Transverse colon (tissue), 4 donors: ENCODE results near the gene SKP2.
"Not testable (repeated sequence)": the region's sequence is repeated elsewhere in the genome, so short reads cannot be mapped to it uniquely, and the experiment has no call there.

Experiments used
- EP300 ChIP-seq: sonication (generic); formaldehyde crosslinking; IDR thresholded peaks from one replicate; pipeline ENCODE4 v1.6.1; 2017; ENCODE audit warnings: antibody characterized with exemption, low read depth
- POLR2A ChIP-seq: fragments of 450-650 bp; IDR thresholded peaks from one replicate; pipeline ENCODE4 v1.6.1; 2016; ENCODE audit warnings: antibody characterized with exemption, mild to moderate bottlenecking, moderate library complexity
- POLR2AphosphoS5 ChIP-seq, 3 donors: sonication (generic); formaldehyde crosslinking; IDR thresholded peaks; one replicate each; pipeline ENCODE4 v1.6.1; 2016; ENCODE audit warnings: antibody characterized with exemption in 3 of 3
- TF ChIP-seq, protein P1 (sequence below), 5 experiments: fragments of 200-600 bp in 3 of 5; fragments of 450-650 bp in 2 of 5; sonication (generic) in 3 of 5; IDR thresholded peaks; 1 replicate in 2 of 5; 2 replicates in 3 of 5; pipeline ENCODE4 v1.5.1; 2016 to 2017; ENCODE audit warnings: antibody characterized with exemption in 5 of 5, inconsistent platforms in 3 of 5, mild to moderate bottlenecking in 2 of 5, moderate library complexity in 1 of 5

DNA sequence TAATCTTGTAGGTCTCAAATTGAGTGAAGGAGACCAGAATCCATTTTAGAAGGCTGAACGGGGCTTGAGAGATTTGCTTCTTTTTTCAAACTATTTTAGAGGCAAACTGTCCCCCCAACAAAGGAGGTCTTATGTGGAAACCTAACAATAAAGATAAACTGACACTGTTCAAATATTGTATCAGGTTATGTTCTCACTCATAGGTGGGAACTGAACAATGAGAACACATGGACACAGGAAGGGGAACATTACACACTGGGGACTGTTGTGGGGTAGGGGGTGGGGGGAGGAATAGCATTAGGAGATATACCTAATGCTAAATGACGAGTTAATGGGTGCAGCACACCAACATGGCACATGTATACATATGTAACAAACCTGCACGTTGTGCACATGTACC is 46.9 kb downstream of the SKP2 start:
- TF ChIP-seq POLR2A; POLR2AphosphoS5 (IDR thresholded peaks at IDR 0.05); EP300: not testable (repeated sequence)
- TF ChIP-seq, protein P1, sequence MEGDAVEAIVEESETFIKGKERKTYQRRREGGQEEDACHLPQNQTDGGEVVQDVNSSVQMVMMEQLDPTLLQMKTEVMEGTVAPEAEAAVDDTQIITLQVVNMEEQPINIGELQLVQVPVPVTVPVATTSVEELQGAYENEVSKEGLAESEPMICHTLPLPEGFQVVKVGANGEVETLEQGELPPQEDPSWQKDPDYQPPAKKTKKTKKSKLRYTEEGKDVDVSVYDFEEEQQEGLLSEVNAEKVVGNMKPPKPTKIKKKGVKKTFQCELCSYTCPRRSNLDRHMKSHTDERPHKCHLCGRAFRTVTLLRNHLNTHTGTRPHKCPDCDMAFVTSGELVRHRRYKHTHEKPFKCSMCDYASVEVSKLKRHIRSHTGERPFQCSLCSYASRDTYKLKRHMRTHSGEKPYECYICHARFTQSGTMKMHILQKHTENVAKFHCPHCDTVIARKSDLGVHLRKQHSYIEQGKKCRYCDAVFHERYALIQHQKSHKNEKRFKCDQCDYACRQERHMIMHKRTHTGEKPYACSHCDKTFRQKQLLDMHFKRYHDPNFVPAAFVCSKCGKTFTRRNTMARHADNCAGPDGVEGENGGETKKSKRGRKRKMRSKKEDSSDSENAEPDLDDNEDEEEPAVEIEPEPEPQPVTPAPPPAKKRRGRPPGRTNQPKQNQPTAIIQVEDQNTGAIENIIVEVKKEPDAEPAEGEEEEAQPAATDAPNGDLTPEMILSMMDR (IDR thresholded peaks at IDR 0.05): not testable (repeated sequence)
